Skin of body (tissue), 2 donors: ENCODE measurements around the gene CFAP141. TPM values are rescaled to one million over a fixed set of nuclear protein-coding genes. Genes with fewer than 3 reads are reported as not detected.
A peak's percentile ranks its signal among the peaks of the same experiment; 100 is the strongest.
"Not testable (repeated sequence)": the region's sequence is repeated elsewhere in the genome, so short reads cannot be mapped to it uniquely, and the experiment has no call there.

Experiments used
- DNase-seq: peaks from one replicate; lab custom pipeline; 2025; lab: John Stamatoyannopoulos, UW
- total RNA-seq: library from RNA; depleted of rRNA; stranded (reverse); fragments of >200 nt; gene quantifications from one replicate; pipeline ENCODE4 v1.2.3, GENCODE V29; 2014

CFAP141 gene
- total RNA-seq, 1 donor from 2014 or later: not detected

DNA sequence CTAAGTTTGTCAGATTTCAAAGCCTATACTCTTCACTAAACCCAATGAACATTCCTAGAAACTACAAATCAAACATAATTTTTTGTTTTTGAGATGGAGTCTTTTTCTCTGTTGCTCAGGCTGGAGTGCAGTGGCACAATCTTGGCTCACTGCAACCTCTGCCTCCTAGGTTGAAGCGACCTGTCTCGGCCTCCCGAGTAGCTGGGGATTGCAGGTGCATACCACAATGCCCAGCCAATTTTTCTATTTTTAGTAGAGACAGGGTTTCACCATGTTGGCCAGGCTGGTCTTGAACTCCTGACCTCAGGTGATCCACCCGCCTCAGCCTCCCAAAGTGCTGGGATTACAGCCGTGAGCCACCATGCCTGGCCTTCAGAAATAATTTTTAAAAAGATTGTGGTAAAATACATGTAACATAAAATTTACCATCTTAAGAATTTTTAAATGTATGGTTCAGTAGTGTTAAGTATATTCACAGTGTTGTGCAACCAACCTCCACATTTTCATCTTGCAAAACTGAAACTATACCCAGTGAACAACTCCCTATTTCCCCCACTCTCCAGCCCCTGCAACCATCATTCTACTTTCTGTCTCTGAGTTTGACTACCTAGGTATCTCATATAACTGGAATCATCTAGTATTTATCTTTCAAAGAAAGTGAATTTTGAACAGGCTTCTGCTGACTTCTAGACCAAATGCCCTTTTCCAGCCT is 2.7 kb upstream of the CFAP141 start:
- no peak for DNase-seq

DNA sequence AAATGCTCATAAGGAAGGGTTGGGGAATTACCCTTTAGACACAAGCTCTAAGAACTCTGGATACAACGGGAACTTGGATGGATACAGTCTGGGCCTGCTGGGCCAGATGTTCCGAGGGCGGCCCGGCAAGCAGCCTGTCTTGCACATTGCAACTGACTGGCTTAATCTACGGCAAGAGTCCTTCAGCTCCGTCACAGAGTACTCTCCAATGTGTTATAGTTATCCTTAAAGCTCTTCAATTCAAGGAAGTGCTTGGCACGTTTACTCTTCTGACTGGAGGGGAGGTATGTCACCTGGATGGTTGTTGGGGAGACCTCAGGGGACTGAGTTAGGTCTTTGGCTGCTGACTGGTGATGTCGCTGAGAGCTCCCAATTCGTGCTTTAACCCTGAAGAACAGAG is 1.1 kb upstream of the CFAP141 start:
- DNase-seq: no peak

DNA sequence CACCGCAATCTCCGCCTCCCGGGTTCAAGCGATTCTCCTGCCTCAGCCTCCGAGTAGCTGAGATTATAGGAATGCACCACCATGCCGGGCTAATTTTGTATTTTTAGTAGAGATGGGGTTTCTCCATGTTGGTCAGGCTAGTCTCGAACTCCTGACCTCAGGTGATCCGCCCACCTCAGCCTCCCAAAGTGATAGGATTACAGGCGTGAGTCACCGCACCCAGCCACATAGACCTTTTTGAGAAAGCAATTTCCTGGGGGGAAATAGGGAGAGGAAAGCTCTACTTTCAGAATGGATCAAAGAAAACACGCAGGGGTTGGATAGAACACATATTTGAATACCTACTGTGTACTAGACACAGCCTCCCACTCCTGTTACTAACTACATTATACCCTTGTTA is 355 bp downstream of the CFAP141 start:
- not testable (repeated sequence) for DNase-seq

DNA sequence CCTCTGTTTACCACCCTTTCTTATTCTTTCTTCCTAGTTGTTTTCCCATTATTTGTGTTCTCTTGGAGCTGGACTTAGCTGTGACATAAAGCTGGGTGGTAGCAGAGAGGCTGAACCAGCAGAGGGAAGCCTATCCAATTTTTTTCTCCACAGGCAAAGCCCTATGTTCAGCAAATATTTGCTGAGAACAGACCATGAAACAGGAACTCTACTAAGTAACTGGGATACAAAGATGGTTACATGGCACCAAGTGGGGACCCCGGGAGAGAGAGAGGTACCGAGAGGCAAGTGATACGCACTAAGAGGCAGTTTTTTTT is 6.6 kb downstream of the CFAP141 start:
- DNase-seq: no peak

DNA sequence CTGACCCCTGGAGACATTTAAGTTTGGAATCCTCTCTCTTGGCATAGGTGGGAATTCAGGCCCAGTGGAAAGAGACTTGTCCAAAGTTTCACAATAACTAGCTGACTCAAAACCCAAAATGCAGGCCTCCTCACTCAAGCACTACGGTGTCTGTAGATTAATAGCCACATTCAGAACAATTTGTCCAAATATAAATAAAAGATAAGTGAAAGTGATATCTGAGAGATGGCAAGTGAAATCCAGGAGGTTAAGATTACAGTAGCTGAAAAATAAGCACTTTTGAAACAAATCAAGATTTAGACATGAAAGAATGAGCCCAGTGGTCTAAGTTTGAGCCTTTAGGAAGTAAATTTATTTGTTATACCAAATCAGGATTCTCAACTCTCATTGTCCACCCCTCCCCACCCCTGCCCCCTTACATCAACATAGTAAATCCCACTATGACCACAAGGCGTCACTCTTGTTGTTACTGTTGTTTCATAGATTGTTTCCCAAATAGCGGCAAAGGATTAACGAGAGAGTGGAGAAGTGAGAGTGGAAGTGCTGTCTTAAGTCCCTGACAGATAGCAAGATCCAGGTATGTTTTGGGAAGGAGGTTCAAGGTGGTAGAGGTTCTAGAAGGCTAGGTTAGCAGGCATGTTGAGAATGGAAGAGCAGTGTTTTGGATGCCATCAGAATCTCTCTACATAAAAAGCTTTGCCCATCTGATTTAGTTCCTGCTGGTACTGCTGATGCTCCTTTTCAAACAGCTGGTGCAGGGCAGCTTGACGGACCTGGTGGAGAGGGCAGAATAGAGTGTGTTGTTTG is 7.2 kb downstream of the CFAP141 start:
- peak; percentile 64 for DNase-seq

DNA sequence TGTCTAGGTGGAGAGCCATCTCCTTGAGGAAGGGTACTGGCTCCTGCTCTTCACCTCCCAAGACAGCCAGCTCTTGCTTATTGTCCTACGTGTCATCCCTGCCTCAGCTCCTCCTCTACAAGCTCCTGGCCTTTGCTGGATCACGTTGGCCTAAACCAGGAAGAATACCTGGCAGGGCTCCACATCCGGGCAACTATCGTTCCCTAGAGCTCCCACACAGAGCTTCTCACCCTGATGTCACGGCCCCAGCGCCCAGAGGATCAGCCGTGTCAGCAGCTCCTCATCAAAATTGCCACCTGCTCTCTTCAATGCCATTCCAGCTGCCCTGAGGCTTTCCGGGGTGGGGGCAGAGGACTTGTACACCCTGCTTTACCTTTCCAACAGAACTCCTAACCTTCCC is 12.3 kb downstream of the CFAP141 start:
- no peak for DNase-seq

DNA sequence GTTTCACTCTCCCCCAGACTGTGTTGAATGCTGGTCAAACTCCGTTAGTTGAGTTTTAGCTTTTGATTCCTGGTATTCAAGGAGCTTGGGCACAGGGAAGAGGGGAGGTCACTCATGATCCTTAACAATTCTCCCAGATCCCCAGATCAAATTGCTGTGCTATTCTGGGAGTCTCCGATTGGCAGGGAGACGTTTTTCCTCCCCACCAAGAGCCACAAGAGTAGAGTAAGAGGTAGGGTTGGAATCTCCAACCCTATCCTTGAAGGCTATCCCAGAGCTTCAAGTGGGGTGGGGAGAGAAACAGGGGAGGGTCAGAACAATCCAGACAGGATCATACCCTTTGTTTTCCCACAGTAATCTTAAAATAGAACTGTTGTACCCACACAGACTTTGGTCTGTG is 13.7 kb downstream of the CFAP141 start:
- no peak for DNase-seq

DNA sequence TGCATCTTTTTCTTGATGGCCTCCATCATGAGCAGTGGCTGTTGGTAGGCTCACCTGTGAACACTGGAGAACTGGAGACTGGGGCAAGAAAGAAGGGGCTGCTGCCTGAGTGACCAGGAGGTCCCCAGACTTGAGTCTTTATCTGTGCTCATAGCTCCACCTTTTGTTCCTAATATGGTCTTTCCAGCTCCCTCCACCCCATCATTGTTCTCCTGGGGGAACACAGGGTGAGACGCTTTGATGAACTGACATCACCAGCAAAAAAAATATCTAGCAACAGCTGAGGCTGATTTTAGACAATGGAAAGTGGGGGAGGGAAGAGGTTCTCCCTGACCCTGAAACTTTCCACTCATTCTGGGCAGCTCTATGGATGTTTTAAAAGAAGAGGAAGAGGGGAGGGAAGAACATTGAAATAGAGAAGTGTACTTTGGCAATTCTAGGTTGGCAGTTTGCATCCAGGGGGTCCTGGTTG is 14.1 kb downstream of the CFAP141 start, which contains the start of gene TPM3:
Gene TPM3, minus strand, starts transcription at position 111 of the 472 bp plus-strand sequence. Its CDS starts 82 bp downstream, at position 29.
- no peak for DNase-seq

DNA sequence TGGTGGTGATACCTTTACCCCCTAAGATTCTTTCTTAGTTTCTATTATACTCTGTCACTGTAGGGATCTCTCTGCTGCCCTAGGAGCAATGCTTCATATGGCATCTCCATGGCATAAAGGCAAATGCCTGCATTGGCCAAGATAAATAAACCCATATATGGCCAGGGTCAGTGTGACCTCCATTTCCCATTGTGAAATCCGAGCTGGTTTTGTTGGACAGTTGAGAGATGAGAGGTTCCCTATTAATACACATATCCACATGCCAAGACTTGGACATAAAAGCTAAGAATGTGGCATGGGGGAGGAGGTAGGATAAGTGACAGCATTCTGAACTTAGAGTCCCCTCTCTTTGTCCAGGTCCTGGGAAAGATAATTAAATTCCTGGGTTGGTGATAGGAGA is 15.6 kb downstream of the CFAP141 start:
- DNase-seq: no peak

DNA sequence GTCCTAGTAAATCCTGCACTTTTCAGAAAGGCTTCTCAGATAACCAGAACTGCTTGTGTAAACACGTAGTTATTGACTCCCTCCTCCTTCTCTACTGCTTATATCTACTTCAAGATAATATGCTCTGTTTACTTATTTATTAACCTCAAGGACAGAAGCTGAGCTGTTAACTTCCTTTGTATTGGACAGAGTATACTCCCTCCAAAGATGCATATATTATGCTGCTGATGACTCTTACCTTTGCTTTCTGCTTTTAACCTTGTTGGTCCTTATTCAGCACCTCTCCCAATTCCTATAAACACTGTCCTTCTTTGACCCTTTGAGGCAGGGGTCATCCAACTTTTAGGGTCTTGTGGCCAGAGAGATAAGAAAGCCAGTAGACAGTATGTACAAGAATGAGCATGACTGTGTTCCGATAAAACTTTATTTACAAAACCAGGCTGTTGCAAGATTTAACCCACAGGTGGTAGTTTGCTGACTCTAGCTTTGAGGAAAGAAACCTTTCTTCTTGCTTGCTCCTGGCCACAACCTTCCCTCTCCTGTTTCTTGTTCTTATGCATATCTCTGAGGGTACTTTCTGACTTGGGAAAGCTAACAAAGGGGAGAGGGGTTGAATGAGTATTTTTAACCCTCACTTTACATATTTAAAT is 19.2 kb downstream of the CFAP141 start:
- DNase-seq: no peak

DNA sequence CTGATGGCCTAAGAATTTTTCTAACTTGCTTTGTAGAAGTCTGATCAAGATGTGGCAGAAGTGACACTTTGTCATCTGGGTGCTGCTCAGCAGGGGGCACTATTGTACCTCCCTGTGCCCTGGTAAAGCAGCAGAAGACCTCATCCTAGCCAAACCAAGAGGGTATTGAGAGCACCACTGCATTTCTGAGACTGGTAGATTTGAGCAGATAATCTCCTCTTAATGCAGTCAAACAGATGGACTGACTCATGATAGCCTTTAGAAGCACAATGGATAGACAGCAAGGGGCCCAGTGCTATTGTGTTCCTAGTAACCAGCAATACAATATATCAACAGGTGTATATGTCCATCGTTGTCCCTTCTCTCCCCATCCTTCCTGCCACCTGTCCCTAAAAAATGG is 20.0 kb downstream of the CFAP141 start:
- no peak for DNase-seq

DNA sequence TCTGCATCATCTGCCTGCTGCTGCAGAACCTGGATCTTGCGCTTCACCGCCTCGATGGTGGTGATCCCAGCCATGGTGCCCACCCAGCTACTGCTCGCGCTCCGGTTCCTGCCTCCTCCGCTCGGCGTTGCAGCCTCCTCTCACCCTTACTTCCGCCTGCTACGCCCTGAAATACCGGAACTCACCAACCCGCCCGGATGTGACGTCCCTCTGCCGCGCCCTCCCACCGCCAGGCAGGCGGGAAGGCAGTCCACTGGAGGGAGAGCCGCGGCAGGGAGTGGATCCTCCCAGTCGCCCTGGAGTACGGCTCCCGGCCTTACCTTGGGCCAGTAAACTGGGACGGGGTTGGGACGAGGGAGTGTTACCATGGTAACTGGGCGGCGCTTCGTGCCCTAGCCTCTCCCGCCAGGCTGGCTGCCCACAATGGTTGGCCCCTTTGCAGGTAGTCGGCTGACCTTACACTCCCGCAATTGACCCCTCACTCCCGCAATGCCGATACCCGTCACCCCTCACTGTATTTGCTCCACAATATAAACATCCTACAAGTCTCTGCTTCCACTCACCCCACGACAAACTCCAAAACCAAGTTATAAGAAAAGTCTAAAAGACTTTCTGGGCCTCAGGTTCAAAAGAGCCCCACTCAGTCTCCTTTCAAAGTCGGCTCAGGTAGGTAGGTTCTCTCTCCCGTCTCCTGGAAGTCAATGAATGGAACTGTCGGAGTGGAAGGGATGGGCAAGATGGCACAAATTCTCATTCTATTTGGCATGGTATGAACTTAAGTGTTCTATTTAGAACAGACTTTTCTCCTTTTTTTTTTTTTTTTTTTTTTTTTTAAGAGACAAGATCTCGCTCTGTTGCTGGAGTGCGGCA is 22.9 kb downstream of the CFAP141 start:
- peak; percentile 84 for DNase-seq

DNA sequence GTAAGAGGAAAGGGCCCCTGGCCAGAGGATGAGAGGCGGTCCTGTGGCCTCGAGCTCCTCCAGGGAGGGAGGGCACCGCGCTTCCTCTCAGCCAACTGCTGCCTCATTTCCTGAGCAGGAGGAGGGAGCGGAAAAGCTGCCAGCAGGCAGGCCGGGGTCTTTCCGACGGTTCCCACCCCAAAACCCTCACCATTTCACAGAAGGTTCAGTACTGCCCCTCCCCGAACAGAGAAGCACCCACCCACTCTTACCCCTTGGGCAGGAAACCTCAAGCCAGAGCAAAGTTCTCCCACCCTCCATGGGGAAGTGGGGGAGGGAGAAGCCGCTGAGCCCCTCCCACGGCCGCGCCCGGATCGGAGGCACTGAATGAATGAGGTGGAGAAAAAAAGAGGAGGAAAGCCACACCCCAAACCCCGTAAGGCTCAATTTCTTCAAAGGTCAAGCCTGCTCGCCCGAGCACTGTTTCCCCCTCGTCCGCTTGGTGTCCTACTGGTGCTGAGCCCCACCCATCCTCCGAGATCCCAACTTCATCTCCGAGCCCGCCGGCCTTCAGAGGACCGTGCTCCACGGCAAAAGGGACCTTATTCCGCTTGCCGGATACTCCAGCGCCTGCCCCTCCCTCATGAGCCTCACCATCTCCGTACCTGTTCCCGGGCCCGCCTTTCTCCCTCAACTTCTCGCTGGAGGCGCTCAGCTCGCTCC is 23.6 kb downstream of the CFAP141 start:
- peak; percentile 69 for DNase-seq

DNA sequence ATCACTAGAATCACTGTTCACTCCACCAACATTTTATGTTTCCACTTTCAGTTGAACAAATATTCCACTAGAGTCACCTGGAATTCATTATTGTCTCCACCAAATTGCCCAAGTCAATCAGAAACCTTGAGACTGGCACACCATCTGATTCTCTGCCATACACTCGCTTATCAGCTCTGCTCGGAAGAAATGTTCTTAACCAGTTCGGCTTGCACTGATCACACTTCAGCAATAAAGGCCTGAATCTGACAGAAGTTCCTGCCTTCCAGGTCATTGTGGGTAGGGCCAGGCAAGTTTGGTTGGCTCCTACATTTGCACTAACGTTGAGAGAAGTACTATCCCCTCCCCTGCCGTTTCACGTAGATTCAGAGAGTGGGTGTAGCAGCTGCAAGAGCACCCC is 24.2 kb downstream of the CFAP141 start:
- DNase-seq: peak; percentile 69

DNA sequence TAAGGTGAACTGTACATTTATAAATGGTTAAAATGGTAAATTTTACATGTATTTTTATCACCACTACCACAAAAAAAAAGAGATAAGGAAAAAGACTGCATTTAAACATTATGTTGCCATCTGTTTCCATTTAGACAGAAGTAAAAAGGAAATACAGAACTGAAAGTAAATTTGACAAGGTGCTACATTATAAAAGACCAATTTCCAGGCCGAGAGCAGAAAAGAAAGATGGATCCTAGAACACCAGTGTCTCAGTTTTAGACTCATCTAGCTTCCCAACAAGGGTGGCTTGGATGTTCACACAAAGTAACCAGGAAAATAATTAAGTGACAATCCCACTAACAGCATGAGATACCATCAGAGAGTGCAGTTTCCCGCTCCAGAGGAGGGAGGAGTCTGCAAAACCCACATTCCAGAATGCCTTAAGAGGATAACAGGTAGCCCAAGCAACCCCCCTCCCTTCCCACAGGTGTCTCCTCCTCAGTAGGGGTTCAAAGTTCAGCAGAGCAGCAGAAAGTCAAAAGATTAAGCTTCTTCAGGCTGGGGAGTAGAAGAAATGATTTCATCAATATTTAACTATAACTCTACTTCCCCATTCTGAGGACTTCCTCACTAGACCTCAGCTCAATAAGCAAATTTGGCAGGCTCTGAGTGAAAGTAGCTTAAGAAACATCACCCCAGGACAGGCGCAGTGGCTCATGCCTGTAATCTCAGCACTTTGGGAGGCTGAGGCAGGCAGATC is 26.0 kb downstream of the CFAP141 start:
- DNase-seq: no peak

DNA sequence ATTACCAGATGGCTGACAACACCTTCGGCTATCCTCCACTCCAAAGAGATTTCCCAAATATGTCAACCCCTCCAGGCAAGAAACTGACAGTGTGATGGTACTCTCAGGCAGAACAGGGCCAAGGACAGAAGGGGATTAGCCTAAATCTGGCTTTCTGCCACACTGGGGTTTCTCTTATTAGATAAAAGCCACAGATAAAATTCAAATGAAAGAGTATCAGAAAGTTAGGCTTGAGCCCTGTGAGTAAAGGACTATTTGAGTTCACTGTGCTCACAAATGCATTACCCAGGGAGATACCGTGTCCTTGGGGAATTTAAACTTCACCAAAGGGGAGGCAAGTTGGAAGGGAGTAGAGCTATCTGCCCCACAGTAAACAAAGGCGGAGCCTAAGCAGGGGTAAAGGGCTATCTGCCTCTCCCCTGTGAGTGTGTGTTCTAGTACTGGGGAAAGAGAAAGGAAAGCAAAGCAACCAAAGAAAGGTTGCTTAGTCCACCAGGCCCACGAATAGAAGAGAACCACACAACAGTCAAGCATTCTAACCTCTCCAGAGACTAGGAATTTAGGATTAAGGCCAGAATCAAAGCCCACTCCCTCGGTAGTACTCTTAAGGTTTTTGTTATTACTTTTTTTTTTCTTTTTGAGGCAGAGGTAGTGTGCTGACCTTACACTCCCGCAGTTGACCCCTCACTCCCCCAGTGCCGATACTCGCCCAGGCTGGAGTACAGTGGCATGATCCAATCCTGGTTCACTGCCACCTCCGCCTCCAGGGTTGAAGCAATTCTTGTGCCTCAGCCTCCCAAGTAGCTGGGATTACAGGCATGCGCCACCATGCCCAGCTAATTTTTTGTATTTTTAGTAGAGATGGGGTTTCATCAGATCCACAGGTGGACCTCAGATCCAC is 27.0 kb downstream of the CFAP141 start:
- no peak for DNase-seq

DNA sequence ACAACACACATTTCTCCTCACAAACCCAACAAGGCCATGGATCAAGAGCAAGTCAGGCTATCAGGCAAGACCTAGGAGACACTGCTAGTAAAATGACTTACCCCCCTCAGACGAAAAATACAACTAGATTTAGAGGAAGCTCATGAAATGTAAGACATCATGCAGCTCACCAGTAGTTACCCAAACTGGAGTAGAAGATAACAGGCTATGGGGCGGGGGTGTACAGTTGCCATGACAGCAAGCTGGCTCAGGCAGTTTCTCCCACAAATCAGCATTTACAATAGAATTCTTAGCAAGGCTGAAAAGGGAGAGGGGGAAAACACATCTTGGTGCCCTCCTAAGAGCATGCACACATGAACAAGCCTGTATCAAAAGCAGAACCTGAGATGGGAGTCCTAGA is 28.1 kb downstream of the CFAP141 start:
- DNase-seq: no peak

DNA sequence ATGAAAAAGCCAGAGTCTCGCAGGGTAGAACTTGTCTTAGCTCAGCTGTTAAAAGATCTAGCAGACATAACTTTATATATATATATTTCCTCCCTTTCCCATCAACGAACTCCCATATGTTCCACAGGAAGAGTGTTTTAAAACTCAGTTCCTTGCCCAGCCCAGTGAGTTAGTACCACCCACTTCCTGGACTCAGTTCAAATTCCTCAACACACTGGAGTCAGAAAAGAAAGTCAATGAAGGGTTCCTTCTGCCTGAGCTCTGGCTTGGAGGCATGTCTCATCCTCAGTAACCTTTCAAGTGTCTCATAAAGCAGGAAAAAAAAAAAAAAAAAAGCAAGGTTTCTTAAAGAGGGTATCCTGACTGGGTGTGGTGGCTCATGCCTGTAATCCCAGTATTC is 29.8 kb downstream of the CFAP141 start:
- peak; percentile 38 for DNase-seq

DNA sequence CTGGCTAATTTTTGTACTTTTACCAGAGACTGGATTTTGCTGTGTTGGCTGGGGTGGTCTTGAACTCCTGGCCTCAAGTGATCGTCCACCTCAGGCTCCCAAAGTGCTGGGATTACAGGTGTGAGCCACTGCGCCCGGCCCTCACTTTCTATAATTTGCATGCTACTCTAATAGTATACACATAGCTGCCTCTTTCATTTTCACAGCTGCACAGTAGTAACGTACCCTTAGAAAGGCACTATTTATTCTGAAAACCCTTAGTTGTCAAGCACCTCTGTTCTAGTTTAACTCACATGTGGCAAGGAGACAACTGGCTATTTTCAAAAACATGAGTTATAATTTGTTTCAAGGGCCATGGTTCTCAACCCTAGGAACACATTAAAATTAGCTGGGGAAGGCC is 31.5 kb downstream of the CFAP141 start:
- DNase-seq: no peak
